ENCODE measurements around the gene ZAP70. TPM values are rescaled to one million over a fixed set of nuclear protein-coding genes. Genes with fewer than 3 reads are reported as not detected.

Gene ZAP70
- total and polyA plus RNA-seq, 2 of the 13 experiments (the other 11 are each of a cell fraction or from before 2014, with no cell fraction given) = 0.51 to 4.0 TPM

GRCh38 chr2:97664636-97664970, 48.8 kb upstream of the ZAP70 start (continued):
- TF ChIP-seq PAXIP1 (CRISPR knock-in tag; conservative IDR thresholded peaks at IDR 0.05) = no peak

GRCh38 chr2:97669448-97669847, 43.9 kb upstream of the ZAP70 start, which contains the start of gene C2orf92:
Gene C2orf92 (plus strand): TSS chr2:97669713. CDS start chr2:97669789, 76 bp downstream.
- H3K9me3 ChIP-seq (ENCODE audit: low read length) = no peaks in the 10 kb centered on the region

More at GRCh38 chr2:97669448-97669847, 43.9 kb upstream of the ZAP70 start, which contains the start of gene C2orf92:
- 92% methylated on average over 6 of the region's 6 CpGs for WGBS (ENCODE audit: low lambda C conversion rate)
- Histone ChIP-seq H3K27me3 (ENCODE audit: control insufficient read depth in 1 of 2, insufficient read depth in 2 of 2, low read length in 2 of 2) (no peaks in the 10 kb centered on the region), H3K9ac (ENCODE audit: insufficient read depth, low read depth, low read length) (no peak within 1 kb of the TSS), H3K4me1 (ENCODE audit: insufficient read depth, low read length) (peaks cover 21% of the 10 kb centered on the region), H3K27ac (ENCODE audit: extremely low read length, insufficient read depth, low read length) (no peak within 1 kb of the TSS), H3K4me2 (ENCODE audit: low read depth, low read length) (no peak within 1 kb of the TSS), H4K20me1 (ENCODE audit: insufficient read depth, low read length) (no peaks in the 10 kb centered on the region), H2AFZ (ENCODE audit: low read length) (no peak within 1 kb of the TSS), H3K36me3 (replicated peaks in 1 of 2; ENCODE audit: control insufficient read depth in 1 of 2, insufficient read depth in 2 of 2, low read length in 2 of 2) (peaks cover 0 to 1% of the 10 kb centered on the region in 2 experiments; a peak in 1 of 5 replicates), H3K79me2 (ENCODE audit: insufficient read depth, low read length) (no peaks in the 10 kb centered on the region), H3K4me3 (replicated peaks in 1 of 3; ENCODE audit: insufficient read depth in 1 of 3, low read depth in 2 of 3, low read length in 3 of 3) (no peak within 1 kb of the TSS)
- no TSS peak for BruUV-seq (replicated peaks)
- ATAC-seq (no peak), DNase-seq (ENCODE audit: low spot score) (no peak), FAIRE-seq (no peak)
- in situ Hi-C loops (cut with HindIII; ENCODE audit: extremely low pct_ligation_motif_present, low pct_unique_long_range_greater_than_20kb) (loop anchor here (25.0 kb wide), 1 partner anchor 1607 kb away; no protein-coding TSS in a partner anchor), intact Hi-C loops (cut with micrococcal nuclease; ENCODE audit: unreplicated experiment) (no loop called here)
- no peak for TF ChIP-seq HCFC1 (IDR thresholded peaks at IDR 0.05; ENCODE audit: low read depth, low read length)
- TF ChIP-seq RORA (CRISPR knock-in tag; IDR thresholded peaks at IDR 0.05) = no peak
- TF ChIP-seq ZNF761 (CRISPR knock-in tag; conservative IDR thresholded peaks at IDR 0.05) = no peak
- TF ChIP-seq ZNF619 (CRISPR knock-in tag; IDR thresholded peaks at IDR 0.05) = no peak
- no peak for TF ChIP-seq ZNF251 (CRISPR knock-in tag; IDR thresholded peaks at IDR 0.05)
- no peak for TF ChIP-seq ZNF879 (CRISPR knock-in tag; IDR thresholded peaks at IDR 0.05)
- TF ChIP-seq PAX8 (CRISPR knock-in tag; IDR thresholded peaks at IDR 0.05; ENCODE audit: borderline replicate concordance) = no peak
- no peak for TF ChIP-seq ZNF749 (CRISPR knock-in tag; IDR thresholded peaks at IDR 0.05; ENCODE audit: borderline replicate concordance)
- no peak for TF ChIP-seq SPEN (CRISPR knock-in tag; IDR thresholded peaks at IDR 0.05; ENCODE audit: low read depth)
- TF ChIP-seq ZNF678 (CRISPR knock-in tag; IDR thresholded peaks at IDR 0.05) = no peak
- no peak for TF ChIP-seq ZNF788 (CRISPR knock-in tag; IDR thresholded peaks at IDR 0.05; ENCODE audit: borderline replicate concordance)
- TF ChIP-seq PCBP1 (IDR thresholded peaks at IDR 0.05; ENCODE audit: borderline replicate concordance, low read depth, low read length) = no peak
- TF ChIP-seq ZNF782 (CRISPR knock-in tag; IDR thresholded peaks at IDR 0.05; ENCODE audit: borderline replicate concordance) = no peak
- no peak for TF ChIP-seq SALL1 (CRISPR knock-in tag; IDR thresholded peaks at IDR 0.05)
- TF ChIP-seq SP5 (CRISPR knock-in tag; IDR thresholded peaks at IDR 0.05; ENCODE audit: borderline replicate concordance, low read depth) = no peak
- no peak for TF ChIP-seq KDM6A (CRISPR knock-in tag; IDR thresholded peaks at IDR 0.05; ENCODE audit: low read depth)
- TF ChIP-seq ZNF800 (CRISPR knock-in tag; IDR thresholded peaks at IDR 0.05) = no peak
- ChIA-PET CTCF (ENCODE audit: low intra/inter-chr PET ratio, low total read pairs) (no interaction called here), POLR2A (interaction anchor here (0.9 kb wide), 1 partner anchor 24 kb away, joined by 3 read pairs; the partner anchor contains the start of gene COX5B)
